Ishikawa (cell line): Measurements from ENCODE around the gene USP22.

Source experiments
- CEBPB ChIP-seq: IDR thresholded peaks from 2 replicates; pipeline ENCODE4 v1.6.1; 2012
- CREB1 ChIP-seq: IDR thresholded peaks from 2 replicates; pipeline ENCODE4 v1.6.1; 2012; ENCODE audit warnings: low read depth
- EGR1 ChIP-seq: IDR thresholded peaks from 2 replicates; pipeline ENCODE4 v1.6.1; 2012
- EP300 ChIP-seq: IDR thresholded peaks from 2 replicates; pipeline ENCODE4 v1.6.1; 2012; ENCODE audit warnings: borderline replicate concordance
- MAX ChIP-seq: IDR thresholded peaks from 2 replicates; pipeline ENCODE4 v1.6.1; 2012
- NFIC ChIP-seq: IDR thresholded peaks from 2 replicates; pipeline ENCODE4 v1.6.1; 2012
- RAD21 ChIP-seq: IDR thresholded peaks from 2 replicates; pipeline ENCODE4 v1.6.1; 2012; ENCODE audit warnings: low read depth
- TAF1 ChIP-seq: IDR thresholded peaks from 2 replicates; pipeline ENCODE4 v1.6.1; 2012; ENCODE audit warnings: low read depth, mild to moderate bottlenecking
- YY1 ChIP-seq: IDR thresholded peaks from 2 replicates; pipeline ENCODE4 v1.6.1; 2012; ENCODE audit warnings: low read depth
- TF ChIP-seq, protein P1 (sequence below): IDR thresholded peaks from 2 replicates; pipeline ENCODE4 v1.6.1; 2012; ENCODE audit warnings: low read depth, mild to moderate bottlenecking

GRCh38 chr17:21077281-21077680 is 34.5 kb upstream of the USP22 start:
- TF ChIP-seq RAD21 (no peak), MAX (no peak), CEBPB (no peak), EP300 (no peak), EGR1 (no peak), NFIC (no peak), CREB1 (no peak), TAF1 (no peak), YY1 (no peak)
- TF ChIP-seq, protein P1, sequence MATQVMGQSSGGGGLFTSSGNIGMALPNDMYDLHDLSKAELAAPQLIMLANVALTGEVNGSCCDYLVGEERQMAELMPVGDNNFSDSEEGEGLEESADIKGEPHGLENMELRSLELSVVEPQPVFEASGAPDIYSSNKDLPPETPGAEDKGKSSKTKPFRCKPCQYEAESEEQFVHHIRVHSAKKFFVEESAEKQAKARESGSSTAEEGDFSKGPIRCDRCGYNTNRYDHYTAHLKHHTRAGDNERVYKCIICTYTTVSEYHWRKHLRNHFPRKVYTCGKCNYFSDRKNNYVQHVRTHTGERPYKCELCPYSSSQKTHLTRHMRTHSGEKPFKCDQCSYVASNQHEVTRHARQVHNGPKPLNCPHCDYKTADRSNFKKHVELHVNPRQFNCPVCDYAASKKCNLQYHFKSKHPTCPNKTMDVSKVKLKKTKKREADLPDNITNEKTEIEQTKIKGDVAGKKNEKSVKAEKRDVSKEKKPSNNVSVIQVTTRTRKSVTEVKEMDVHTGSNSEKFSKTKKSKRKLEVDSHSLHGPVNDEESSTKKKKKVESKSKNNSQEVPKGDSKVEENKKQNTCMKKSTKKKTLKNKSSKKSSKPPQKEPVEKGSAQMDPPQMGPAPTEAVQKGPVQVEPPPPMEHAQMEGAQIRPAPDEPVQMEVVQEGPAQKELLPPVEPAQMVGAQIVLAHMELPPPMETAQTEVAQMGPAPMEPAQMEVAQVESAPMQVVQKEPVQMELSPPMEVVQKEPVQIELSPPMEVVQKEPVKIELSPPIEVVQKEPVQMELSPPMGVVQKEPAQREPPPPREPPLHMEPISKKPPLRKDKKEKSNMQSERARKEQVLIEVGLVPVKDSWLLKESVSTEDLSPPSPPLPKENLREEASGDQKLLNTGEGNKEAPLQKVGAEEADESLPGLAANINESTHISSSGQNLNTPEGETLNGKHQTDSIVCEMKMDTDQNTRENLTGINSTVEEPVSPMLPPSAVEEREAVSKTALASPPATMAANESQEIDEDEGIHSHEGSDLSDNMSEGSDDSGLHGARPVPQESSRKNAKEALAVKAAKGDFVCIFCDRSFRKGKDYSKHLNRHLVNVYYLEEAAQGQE: no peak
